Measurements from ENCODE around the gene INTS3. TPM values are rescaled to one million over a fixed set of nuclear protein-coding genes. Genes with fewer than 3 reads are reported as not detected.

The INTS3 gene
- total RNA-seq, 6 experiments from 2014 or later: 33.6 to 43.8 (median 36.4) TPM

- H3K27ac Mint-ChIP-seq: no peak overlapping the region
- peaks cover 2% of the 10 kb centered on the region; the same call in 1 of the 2 replicates for H3K4me1 Mint-ChIP-seq (ENCODE audit: low read depth)
- no peak overlapping the region for H3K4me3 Mint-ChIP-seq
- no peak for DNase-seq
- no peaks in the 10 kb centered on the region for H3K9me3 Mint-ChIP-seq
- H3K27me3 Mint-ChIP-seq (ENCODE audit: insufficient read depth): peaks cover 2% of the 10 kb centered on the region; the same call in 1 of the 2 replicates
- H3K36me3 Mint-ChIP-seq (ENCODE audit: low read depth): peaks cover 13% of the 10 kb centered on the region
- TF ChIP-seq, protein P1, sequence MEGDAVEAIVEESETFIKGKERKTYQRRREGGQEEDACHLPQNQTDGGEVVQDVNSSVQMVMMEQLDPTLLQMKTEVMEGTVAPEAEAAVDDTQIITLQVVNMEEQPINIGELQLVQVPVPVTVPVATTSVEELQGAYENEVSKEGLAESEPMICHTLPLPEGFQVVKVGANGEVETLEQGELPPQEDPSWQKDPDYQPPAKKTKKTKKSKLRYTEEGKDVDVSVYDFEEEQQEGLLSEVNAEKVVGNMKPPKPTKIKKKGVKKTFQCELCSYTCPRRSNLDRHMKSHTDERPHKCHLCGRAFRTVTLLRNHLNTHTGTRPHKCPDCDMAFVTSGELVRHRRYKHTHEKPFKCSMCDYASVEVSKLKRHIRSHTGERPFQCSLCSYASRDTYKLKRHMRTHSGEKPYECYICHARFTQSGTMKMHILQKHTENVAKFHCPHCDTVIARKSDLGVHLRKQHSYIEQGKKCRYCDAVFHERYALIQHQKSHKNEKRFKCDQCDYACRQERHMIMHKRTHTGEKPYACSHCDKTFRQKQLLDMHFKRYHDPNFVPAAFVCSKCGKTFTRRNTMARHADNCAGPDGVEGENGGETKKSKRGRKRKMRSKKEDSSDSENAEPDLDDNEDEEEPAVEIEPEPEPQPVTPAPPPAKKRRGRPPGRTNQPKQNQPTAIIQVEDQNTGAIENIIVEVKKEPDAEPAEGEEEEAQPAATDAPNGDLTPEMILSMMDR (IDR thresholded peaks at IDR 0.05): no peak
Observed at GRCh38 chr1:153768316-153769181, 40.7 kb downstream of the INTS3 start.

DNA sequence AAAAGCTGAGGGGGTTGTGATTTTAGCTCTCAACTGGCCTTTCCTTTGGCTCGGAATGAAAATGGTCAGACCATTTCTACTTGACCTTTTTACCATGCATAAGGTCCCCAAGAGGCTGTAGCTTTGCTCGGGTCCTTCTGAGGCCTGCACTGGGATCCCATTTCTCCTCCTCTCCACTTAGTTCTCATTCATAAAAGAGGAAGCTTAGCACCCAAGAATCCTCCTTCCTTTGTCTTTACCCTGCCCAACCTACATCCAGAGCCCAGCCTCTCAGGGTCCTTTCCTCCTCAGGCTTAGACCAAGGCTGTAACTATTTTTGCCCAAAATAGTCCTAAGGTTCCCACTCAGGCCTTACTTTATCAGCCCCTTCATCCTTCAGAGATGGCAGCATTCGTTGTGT is 41.4 kb downstream of the INTS3 start:
- TF ChIP-seq, protein P1 (IDR thresholded peaks at IDR 0.05): no peak
- no peaks in the 10 kb centered on the region for H3K9me3 Mint-ChIP-seq
- no peak overlapping the region for H3K4me3 Mint-ChIP-seq
- H3K4me1 Mint-ChIP-seq (ENCODE audit: low read depth): peaks cover 8% of the 10 kb centered on the region
- H3K27ac Mint-ChIP-seq: no peak overlapping the region
- DNase-seq: no peak
- peaks cover 2% of the 10 kb centered on the region for H3K27me3 Mint-ChIP-seq (ENCODE audit: insufficient read depth)
- H3K36me3 Mint-ChIP-seq (ENCODE audit: low read depth): peaks cover 14% of the 10 kb centered on the region; the same call in 1 of the 2 replicates

DNA sequence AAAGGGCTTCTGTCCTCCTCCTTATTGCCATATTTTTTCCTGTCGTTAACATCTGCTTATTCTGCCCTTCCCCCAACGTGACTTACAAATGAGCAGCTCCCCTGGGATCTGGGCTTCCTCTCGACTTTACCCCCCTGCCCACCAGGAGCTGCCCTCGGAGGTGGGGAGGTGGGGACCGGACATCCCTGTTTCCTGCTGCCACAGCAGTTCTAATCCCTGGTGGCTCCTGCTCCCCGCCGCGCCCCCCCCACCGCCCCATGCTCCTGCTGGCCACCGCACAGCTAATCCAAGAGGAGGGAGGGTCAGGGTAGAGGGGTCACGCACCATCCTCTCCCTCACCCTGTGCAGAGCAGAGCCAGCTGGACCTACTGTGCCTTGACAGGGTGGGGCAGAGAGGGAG is 42.9 kb downstream of the INTS3 start:
- H3K4me3 Mint-ChIP-seq: no peak overlapping the region
- no peaks in the 10 kb centered on the region for H3K9me3 Mint-ChIP-seq
- H3K27me3 Mint-ChIP-seq (ENCODE audit: insufficient read depth): peaks cover 4% of the 10 kb centered on the region
- H3K36me3 Mint-ChIP-seq (ENCODE audit: low read depth): peaks cover 4% of the 10 kb centered on the region; the same call in 1 of the 2 replicates
- no peak overlapping the region for H3K27ac Mint-ChIP-seq
- peaks cover 17% of the 10 kb centered on the region for H3K4me1 Mint-ChIP-seq (ENCODE audit: low read depth)
- TF ChIP-seq, protein P1 (IDR thresholded peaks at IDR 0.05): no peak
- no peak for DNase-seq

DNA sequence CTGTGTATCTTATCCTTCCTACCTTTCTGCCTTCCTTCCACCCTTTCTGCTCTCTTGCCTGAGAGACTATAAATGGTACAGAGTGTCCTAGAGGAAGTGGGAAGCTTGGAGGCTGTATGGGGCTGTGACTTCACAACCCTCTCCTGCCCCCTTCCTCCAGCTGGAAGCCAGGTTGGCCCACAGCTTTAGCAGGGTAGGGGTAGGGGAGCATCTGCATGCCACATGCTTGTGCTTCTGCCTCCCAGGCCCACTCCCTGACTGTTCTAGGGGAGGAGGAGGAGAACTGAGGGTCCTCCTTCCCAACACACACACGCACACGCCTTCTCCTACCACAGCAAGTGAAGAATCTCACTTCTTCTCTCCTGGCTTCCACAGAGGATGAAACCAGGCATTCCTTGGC is 43.4 kb downstream of the INTS3 start:
- no peaks in the 10 kb centered on the region for H3K9me3 Mint-ChIP-seq
- no peak for DNase-seq
- H3K4me1 Mint-ChIP-seq (ENCODE audit: low read depth): peaks cover 17% of the 10 kb centered on the region
- no peak overlapping the region for H3K4me3 Mint-ChIP-seq
- no peak overlapping the region for H3K27ac Mint-ChIP-seq
- peaks cover 4% of the 10 kb centered on the region for H3K27me3 Mint-ChIP-seq (ENCODE audit: insufficient read depth)
- TF ChIP-seq, protein P1 (IDR thresholded peaks at IDR 0.05): no peak
- H3K36me3 Mint-ChIP-seq (ENCODE audit: low read depth): peaks cover 4% of the 10 kb centered on the region; the same call in 1 of the 2 replicates

- no peak for DNase-seq
- Mint-ChIP-seq H3K36me3 (ENCODE audit: low read depth) (peaks cover 4% of the 10 kb centered on the region; the same call in 1 of the 2 replicates), H3K27me3 (ENCODE audit: insufficient read depth) (peaks cover 6% of the 10 kb centered on the region), H3K4me3 (no peak overlapping the region), H3K27ac (no peak overlapping the region), H3K4me1 (ENCODE audit: low read depth) (peaks cover 17% of the 10 kb centered on the region), H3K9me3 (no peaks in the 10 kb centered on the region)
- TF ChIP-seq, protein P1 (IDR thresholded peaks at IDR 0.05): peak; percentile 52
Observed at GRCh38 chr1:153771841-153772593, 44.2 kb downstream of the INTS3 start.

Data from HFFc6 (cell line).